ENCODE measurements around the gene MSRB2. TPM values are rescaled to one million over a fixed set of nuclear protein-coding genes. Genes with fewer than 3 reads are reported as not detected.

MSRB2 gene
- 30.3 and 33.5 TPM in 2 replicates for total RNA-seq

DNA sequence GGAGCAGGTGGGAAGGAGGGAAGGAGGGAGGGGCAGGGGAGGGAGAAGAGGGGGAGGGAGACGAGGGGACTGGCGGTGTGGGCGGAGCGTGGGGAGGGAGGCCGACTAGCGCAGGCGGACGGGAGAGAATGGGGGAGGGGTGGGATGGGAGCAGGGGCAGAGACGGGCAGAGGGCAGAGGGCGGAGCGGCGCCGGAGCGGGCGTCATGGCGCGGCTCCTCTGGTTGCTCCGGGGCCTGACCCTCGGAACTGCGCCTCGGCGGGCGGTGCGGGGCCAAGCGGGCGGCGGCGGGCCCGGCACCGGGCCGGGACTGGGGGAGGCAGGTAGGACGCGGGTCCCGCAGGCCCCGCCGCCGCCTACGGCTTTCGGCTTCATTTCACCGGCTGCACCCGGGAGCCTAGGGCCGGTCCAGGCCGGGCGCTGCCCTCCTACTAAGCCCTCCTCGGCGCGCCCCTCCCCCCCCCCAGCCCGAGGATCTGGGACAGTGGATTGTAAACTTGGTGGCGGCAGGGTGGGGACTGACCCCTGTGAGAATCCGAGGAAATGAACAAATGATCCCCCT is at the start of gene MSRB2:
TSS of gene MSRB2 (plus strand) at position 176 of the 562 bp plus-strand sequence. CDS start at position 206, 30 bp downstream.

Other genes with a start within 250 kb of the MSRB2 start
- gene ARMC3, start 167.5 kb upstream of the MSRB2 start, total RNA-seq, result not detected in 2 replicates
- not detected in 2 replicates for gene PTF1A, start 96.7 kb downstream of the MSRB2 start, total RNA-seq
- 0.29 and 0.53 TPM in 2 replicates for gene C10orf67, start 249.2 kb downstream of the MSRB2 start, total RNA-seq

Measured in myometrial cell (primary cell).